ENCODE data around the gene BCAS3.

The BCAS3 gene

GRCh38 chr17:61064087-61064951, 386.7 kb downstream of the BCAS3 start:
- in situ Hi-C loops (cut with MboI; ENCODE audit: low pct_unique_long_range_greater_than_20kb, low sequenced_read_pairs) = no loop called here
- DNase-seq = no peak

- DNase-seq = no peak
- in situ Hi-C loops (cut with MboI; ENCODE audit: low pct_unique_long_range_greater_than_20kb, low sequenced_read_pairs) = no loop called here
Observed at GRCh38 chr17:61065263-61065773, 387.7 kb downstream of the BCAS3 start.

GRCh38 chr17:61066062-61066461, 388.4 kb downstream of the BCAS3 start:
- in situ Hi-C loops (cut with MboI; ENCODE audit: low pct_unique_long_range_greater_than_20kb, low sequenced_read_pairs) = no loop called here
- DNase-seq = no peak

- in situ Hi-C loops (cut with MboI; ENCODE audit: low pct_unique_long_range_greater_than_20kb, low sequenced_read_pairs) = no loop called here
- DNase-seq = no peak
Observed at GRCh38 chr17:61070649-61071048, 393.0 kb downstream of the BCAS3 start.

- in situ Hi-C loops (cut with MboI; ENCODE audit: low pct_unique_long_range_greater_than_20kb, low sequenced_read_pairs) = no loop called here
- DNase-seq = no peak
Observed at GRCh38 chr17:61072648-61073047, 395.0 kb downstream of the BCAS3 start.

- DNase-seq = no peak
- in situ Hi-C loops (cut with MboI; ENCODE audit: low pct_unique_long_range_greater_than_20kb, low sequenced_read_pairs) = no loop called here
Observed at GRCh38 chr17:61073131-61073530, 395.5 kb downstream of the BCAS3 start.

GRCh38 chr17:61073799-61074513, 396.3 kb downstream of the BCAS3 start:
- in situ Hi-C loops (cut with MboI; ENCODE audit: low pct_unique_long_range_greater_than_20kb, low sequenced_read_pairs) = no loop called here
- DNase-seq = no peak

GRCh38 chr17:61075988-61076387, 398.3 kb downstream of the BCAS3 start:
- DNase-seq = no peak
- in situ Hi-C loops (cut with MboI; ENCODE audit: low pct_unique_long_range_greater_than_20kb, low sequenced_read_pairs) = no loop called here

GRCh38 chr17:61076621-61077031, 399.0 kb downstream of the BCAS3 start:
- DNase-seq = no peak
- in situ Hi-C loops (cut with MboI; ENCODE audit: low pct_unique_long_range_greater_than_20kb, low sequenced_read_pairs) = no loop called here

GRCh38 chr17:61081959-61082358, 404.3 kb downstream of the BCAS3 start:
- no peak for DNase-seq
- in situ Hi-C loops (cut with MboI; ENCODE audit: low pct_unique_long_range_greater_than_20kb, low sequenced_read_pairs) = no loop called here

GRCh38 chr17:61084260-61084659, 406.6 kb downstream of the BCAS3 start:
- DNase-seq = no peak
- in situ Hi-C loops (cut with MboI; ENCODE audit: low pct_unique_long_range_greater_than_20kb, low sequenced_read_pairs) = no loop called here

- in situ Hi-C loops (cut with MboI; ENCODE audit: low pct_unique_long_range_greater_than_20kb, low sequenced_read_pairs) = no loop called here
- DNase-seq = no peak
Observed at GRCh38 chr17:61087024-61087423, 409.4 kb downstream of the BCAS3 start.

- in situ Hi-C loops (cut with MboI; ENCODE audit: low pct_unique_long_range_greater_than_20kb, low sequenced_read_pairs) = no loop called here
Observed at GRCh38 chr17:61088556-61088955, 410.9 kb downstream of the BCAS3 start.

GRCh38 chr17:61091096-61091495, 413.4 kb downstream of the BCAS3 start:
- in situ Hi-C loops (cut with MboI; ENCODE audit: low pct_unique_long_range_greater_than_20kb, low sequenced_read_pairs) = no loop called here
- DNase-seq = no peak

More at GRCh38 chr17:61088556-61088955, 410.9 kb downstream of the BCAS3 start:
- DNase-seq = no peak

- DNase-seq = no peak
- in situ Hi-C loops (cut with MboI; ENCODE audit: low pct_unique_long_range_greater_than_20kb, low sequenced_read_pairs) = no loop called here
Observed at GRCh38 chr17:61097781-61098180, 420.1 kb downstream of the BCAS3 start.

GRCh38 chr17:61106354-61106753, 428.7 kb downstream of the BCAS3 start:
- DNase-seq = no peak
- in situ Hi-C loops (cut with MboI; ENCODE audit: low pct_unique_long_range_greater_than_20kb, low sequenced_read_pairs) = no loop called here

- in situ Hi-C loops (cut with MboI; ENCODE audit: low pct_unique_long_range_greater_than_20kb, low sequenced_read_pairs) = no loop called here
Observed at GRCh38 chr17:61116577-61116976, 438.9 kb downstream of the BCAS3 start.

GRCh38 chr17:61117983-61118382, 440.3 kb downstream of the BCAS3 start:
- no peak for DNase-seq
- in situ Hi-C loops (cut with MboI; ENCODE audit: low pct_unique_long_range_greater_than_20kb, low sequenced_read_pairs) = no loop called here

More at GRCh38 chr17:61116577-61116976, 438.9 kb downstream of the BCAS3 start:
- no peak for DNase-seq

- in situ Hi-C loops (cut with MboI; ENCODE audit: low pct_unique_long_range_greater_than_20kb, low sequenced_read_pairs) = no loop called here
Observed at GRCh38 chr17:61118871-61119270, 441.2 kb downstream of the BCAS3 start.

GRCh38 chr17:61122326-61122913, 444.8 kb downstream of the BCAS3 start:
- DNase-seq = no peak
- in situ Hi-C loops (cut with MboI; ENCODE audit: low pct_unique_long_range_greater_than_20kb, low sequenced_read_pairs) = no loop called here

More at GRCh38 chr17:61118871-61119270, 441.2 kb downstream of the BCAS3 start:
- no peak for DNase-seq
